Amniotic stem cell (primary cell): ENCODE measurements around the gene KAT7.

Experiments
- DNase-seq: peaks from one replicate; lab custom pipeline; 2025; lab: John Stamatoyannopoulos, UW

The KAT7 gene

GRCh38 chr17:49872754-49873377, 84.4 kb downstream of the KAT7 start:
- DNase-seq: no peak

GRCh38 chr17:49873466-49873865, 85.0 kb downstream of the KAT7 start:
- DNase-seq: no peak

- no peak for DNase-seq
Measured at GRCh38 chr17:49873926-49874325, 85.4 kb downstream of the KAT7 start.

GRCh38 chr17:49874911-49875310, 86.4 kb downstream of the KAT7 start:
- DNase-seq: no peak

- DNase-seq: no peak
Measured at GRCh38 chr17:49875685-49876084, 87.2 kb downstream of the KAT7 start.

- DNase-seq: no peak
Measured at GRCh38 chr17:49878931-49879904, 90.7 kb downstream of the KAT7 start.

- peak; percentile 13 for DNase-seq
Measured at GRCh38 chr17:49880291-49881053, 92.0 kb downstream of the KAT7 start.

GRCh38 chr17:49881054-49881402, 92.5 kb downstream of the KAT7 start:
- DNase-seq: no peak

- no peak for DNase-seq
Measured at GRCh38 chr17:49882434-49882833, 94.0 kb downstream of the KAT7 start.
